DMS114 treated with DMSO at 0.1 percent for 48 hours (cell line): ENCODE results near the gene CCDC32.
"Not testable (repeated sequence)": the region's sequence is repeated elsewhere in the genome, so short reads cannot be mapped to it uniquely, and the experiment has no call there.

ENCODE experiments used
- DNase-seq: peaks from one replicate; lab custom pipeline; 2025; ENCODE audit not compliant: unreplicated experiment; lab: John Stamatoyannopoulos, UW

Gene CCDC32, protein sequence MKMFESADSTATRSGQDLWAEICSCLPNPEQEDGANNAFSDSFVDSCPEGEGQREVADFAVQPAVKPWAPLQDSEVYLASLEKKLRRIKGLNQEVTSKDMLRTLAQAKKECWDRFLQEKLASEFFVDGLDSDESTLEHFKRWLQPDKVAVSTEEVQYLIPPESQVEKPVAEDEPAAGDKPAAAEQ

DNA sequence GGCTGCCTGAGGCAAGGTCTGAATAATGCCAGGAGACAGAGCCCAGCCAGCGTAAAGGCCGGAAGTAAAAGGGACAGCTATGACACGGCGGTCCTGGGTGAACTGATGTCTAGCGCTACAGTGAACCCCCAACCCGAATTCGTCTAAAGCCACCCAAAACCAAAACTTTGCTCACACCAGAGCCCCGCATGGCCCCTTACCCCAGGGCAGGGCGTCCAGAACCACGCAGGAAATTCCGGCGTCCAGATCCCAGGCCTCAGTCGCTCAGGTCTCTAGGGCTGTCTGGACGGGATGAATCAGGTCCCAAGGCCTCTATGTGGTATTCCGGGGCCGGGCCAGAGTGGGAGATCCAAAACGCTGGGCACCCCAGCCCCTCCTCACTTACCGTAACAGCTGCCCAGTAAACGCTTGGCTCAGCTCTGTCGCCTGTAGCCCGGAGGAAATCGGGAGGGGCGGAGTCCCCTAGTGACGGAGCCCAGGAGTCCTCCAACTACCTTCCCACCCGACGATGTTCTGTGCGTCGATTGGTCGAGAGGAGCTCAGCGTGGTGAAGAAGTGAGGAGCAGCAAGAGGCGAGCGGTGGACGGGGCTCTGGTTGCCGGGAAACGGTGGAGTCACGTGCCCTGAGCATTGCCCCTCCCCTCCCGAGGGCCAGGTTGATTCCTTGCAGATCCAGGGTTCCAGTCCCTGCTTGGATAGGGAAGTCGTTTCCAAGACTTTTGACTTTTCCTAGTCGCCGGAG lies at the start of gene CCDC32:
CCDC32 (minus strand) TSS at position 452 of the 742 bp plus-strand sequence. CDS start 2,027 bp downstream, outside the sequence.
- peak; percentile 98 for DNase-seq

DNA sequence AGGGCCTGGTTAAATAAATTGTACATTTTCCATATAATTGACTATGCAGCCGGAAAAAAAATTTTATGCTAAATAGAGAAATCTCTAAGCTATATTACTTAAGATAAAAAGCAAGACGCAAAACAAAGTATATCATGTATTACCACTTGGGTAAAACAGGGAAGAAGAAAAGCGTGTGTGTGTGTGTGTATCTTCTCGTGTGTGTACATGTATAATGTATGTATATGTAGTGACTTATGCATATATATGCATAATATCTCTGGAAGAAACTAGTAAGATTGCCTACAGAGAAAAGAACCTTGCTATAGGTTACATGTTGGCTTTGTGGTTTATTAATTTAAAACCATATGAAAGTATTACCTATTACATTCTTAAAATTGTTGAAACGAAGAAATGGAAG lies 48.2 kb upstream of the CCDC32 start:
- DNase-seq: no peak

DNA sequence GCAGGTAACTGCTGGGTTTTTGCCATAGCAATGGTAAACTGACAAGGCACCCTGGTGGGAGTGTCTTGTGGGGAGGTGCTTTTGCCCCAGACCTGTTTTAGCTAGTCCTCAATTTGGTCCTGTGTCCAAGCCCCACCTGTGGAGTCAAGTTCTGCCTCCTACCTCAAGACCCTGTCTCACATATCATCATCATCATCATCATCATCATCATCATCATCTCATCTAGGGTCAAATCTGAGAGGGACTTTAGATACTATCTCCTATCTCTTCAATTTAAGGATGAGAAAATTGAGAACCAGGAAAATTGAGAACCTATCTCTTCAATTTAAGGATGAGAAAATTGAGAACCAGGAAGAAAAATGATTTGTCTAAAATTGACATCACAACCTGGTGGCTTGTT lies 39.1 kb upstream of the CCDC32 start:
- no peak for DNase-seq

DNA sequence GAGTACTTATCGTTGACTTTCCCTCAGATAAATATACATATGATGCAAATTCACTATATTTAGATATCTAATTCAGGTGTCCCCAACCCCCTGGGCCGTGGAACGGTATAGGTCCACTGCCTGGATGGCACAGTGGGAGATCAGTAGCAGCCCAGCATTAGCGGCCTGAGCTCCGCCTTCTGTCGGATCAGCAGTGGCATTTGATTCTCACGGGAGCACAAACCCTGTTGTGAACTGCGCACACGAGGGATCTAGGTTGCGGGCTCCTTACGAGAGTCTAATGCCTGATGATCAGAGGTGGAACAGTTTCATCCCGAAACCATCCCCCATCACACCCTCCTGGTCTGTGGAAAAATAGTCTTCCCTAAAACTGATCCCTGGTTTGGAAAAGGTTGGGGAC lies 36.1 kb upstream of the CCDC32 start:
- DNase-seq: no peak

DNA sequence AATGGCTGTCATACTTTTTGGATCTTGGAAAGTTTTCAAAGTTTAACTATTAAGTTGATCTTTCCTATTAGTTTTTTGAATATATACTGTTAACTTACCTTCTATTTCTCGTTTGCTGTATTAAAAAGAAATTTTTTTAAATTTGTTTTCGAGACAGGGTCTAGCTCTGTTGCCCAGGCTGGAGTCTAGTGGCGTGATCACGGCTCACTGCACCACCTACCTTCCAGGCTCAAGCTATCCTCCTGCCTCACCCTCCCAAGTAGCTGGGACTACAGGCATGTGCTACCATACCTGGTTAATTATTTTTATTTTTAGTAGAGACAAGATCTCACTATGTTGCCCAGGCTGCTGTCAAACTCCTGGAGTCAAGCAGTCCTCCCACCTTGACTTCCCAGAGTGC lies 33.8 kb upstream of the CCDC32 start:
- DNase-seq: no peak

DNA sequence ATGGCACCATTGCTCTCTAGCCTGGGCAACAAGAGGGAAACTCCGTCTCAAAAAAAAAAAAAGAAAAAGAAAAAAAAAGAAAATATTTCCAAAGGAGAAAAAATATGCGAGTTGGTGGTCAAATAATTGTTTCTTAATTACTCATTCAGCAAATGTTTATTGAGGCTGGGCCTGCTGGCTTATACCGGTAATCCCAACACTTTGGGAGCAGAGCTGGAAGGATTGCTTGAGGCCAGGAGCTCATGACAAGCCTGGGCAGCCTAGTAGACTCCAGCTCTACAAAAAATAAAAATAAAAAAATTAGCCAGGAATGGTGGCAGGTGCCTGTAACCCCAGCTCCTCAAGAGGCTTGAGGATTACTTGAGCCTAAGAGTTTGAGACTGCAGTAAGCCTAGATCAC lies 33.3 kb upstream of the CCDC32 start:
- DNase-seq: no peak

DNA sequence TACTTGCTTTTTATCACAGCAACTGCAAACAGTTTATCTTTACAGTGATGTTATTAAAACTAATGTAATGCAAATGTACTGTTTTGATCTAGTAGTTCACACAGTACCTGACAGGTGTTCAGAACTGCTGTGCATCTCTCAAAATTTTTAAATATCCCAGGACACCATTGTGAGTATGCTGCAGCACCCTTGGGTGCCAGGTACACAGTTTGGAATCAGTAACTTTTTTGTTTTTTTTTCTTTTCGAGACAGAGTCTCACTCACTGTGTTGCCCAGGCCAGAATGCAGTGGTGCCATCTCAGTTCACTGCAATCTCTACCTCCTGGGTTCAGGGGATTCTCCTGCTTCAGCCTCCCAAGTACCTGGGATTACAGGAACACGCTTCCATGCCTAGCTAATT lies 32.2 kb upstream of the CCDC32 start:
- DNase-seq: no peak

DNA sequence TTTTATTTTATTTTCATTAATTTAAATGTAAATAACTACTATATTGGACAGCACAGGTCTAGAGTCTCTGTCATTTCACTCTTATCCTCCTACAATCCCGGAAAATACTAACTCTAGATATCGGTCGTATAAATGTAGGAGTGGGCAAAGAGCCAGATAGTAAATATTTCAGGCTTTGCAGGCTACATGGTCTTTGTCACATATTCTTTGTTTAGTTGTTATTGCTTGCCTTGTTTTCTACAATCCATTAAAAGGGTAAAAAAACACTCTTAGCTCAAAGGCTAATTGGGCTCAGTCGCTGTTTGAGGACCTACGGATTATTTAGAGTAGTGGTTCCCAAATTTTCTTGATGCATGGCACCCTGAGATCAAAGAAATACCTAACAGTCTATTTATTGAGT lies 30.9 kb upstream of the CCDC32 start:
- no peak for DNase-seq

DNA sequence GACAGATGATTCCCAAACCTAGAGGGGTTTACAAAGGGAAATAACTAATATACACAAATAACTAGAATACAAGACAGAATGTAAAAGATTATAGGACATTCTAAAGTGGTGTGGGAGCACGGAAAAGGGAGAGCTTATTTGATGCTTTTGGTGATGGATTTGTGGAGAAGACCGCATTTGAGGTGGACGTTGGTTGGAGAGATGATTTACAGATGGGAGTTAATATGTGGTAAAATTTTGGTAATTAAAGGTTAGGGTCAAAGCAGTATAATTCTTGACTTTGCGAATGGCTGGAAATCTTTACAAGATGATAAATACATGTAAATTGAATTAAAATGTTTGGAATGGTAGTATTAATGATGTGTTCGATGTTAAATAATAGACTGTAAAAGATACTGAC lies 30.4 kb upstream of the CCDC32 start:
- no peak for DNase-seq

DNA sequence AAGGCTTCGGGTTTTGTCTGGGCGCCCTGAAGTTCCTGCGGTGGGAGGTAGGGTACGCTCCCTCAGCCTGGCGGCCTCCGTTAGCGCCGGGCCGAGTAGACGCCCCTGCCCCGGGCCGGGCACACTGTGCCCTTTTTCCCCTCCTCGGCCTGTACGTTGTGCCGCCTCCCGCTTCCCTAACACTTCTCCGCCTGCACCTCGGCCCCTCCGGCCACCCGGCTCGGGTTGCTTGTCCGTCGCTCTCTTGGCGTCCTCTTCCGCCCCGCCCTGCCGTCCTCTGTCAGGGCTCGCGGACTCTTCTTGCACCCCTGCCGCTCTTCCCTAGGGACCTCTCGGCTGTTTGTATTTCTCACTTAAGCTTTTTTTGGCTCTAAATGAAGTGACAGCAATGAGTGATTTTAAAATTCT lies 29.6 kb upstream of the CCDC32 start:
- DNase-seq: peak; percentile 67

DNA sequence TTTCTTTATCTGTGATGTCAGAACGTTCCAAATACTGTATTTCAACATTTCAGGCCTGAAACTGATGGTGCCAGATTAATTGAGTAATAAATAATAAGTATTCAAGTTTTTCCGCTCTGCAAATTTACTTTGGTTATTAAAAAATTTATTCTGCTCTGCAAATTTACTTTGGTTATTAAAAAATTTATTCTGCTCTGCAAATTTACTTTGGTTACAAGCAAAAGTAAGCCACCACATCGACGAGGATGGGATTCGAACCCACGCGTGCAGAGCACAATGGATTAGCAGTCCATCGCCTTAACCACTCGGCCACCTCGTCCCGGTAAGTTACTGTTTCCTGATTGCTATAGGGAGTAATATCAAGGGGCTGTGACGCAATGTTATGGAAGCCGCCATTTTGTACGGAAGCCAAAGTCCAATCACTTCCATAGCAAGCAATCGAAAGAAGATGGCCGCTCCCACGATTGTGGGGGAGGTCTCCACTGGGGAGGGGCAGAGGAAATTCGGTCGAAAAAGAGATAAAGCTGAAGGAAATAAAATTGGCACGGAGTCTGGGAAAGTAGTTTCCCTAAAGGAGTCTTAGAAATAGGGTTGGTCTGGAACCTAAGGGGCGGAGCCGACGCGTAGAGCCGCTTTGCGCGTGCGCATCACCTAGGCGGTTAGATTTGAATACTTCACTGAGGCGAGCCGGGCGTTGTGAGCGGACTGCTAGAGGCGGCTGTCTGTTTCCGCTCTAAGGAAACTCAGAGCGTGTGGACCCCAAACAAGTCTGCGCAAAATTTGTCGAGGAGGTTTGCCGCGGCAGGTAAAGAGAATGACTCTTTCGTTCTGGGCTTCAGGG lies 29.0 kb upstream of the CCDC32 start, which contains the start of gene KNL1:
KNL1 (plus strand) TSS at position 662 of the 841 bp plus-strand sequence. CDS start 8,683 bp downstream, outside the sequence.
- peak; percentile 91 for DNase-seq

DNA sequence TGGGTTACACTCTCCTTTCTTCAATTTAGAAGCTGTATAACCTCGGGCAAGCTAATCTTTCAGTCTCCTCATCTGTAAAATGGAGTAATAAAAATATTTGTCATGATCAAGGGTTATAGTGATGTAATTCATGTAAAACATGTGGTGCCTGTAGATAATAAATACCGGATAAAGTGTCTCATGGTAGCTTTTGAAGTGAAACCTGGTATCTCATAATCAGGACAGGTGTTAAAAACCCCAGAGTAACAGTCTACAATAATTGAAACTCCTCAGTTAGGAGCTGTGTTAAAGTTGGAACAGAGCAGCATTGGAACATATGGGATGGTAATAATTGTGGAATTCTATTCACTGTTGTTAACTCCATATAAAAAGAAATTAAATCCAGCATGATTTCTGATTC lies 28.3 kb upstream of the CCDC32 start:
- DNase-seq: no peak

DNA sequence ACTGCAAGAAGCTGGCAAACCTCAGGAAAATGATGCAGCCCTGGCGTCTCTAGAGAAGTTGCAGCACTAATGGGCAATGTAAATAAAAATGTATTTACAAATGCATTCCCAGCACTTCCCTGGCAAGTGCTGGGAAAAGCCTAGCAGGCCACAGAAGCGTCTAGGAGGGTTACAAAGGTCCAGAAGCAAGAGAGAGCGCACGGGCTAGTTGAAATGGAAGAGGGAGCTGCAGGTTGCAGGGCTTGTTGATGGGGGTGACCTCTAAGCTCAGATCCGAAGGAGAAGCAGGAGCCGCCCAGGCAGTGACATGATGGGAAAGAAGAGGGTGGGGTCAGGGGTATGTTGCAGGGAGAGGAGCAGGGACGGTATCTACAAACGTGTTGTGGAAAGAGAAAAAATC lies 26.5 kb upstream of the CCDC32 start:
- no peak for DNase-seq

DNA sequence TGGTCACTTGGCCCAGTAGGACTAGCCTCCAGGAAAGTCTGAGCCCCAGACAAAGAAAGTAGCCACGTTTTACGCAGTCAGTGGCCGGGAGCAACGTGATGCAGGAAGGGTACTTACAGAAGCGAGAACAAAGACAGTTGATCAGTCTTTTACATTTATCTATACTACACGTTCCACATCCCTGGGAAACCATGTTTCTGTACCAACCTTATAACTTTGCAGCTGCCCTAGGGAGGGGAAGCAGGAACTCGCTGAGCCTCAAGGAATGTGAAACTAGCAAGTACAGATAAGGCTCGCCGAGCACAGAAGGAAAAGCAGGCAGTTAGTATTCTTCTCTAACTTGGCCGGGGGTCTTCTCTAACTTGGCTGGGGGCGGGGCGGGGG lies 25.8 kb upstream of the CCDC32 start:
- no peak for DNase-seq

DNA sequence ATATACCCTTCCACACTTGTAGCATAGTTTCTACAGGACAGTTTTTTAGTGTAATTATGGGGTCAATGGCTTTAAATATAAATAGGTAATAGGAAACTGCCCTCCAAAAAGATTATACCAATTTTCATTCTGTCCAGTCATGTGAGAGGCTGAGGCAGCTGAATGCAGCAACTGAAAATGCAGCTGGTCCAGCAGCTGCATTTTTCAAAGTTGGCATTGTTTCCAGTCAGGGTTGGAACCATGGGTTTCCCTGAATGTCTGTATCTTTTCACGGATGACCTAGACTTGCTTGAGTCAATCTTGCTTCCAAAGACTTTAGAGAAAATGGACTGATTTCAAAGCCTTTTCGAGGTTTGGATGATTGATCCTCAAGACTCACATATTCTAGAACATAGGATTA lies 19.3 kb upstream of the CCDC32 start:
- no peak for DNase-seq

DNA sequence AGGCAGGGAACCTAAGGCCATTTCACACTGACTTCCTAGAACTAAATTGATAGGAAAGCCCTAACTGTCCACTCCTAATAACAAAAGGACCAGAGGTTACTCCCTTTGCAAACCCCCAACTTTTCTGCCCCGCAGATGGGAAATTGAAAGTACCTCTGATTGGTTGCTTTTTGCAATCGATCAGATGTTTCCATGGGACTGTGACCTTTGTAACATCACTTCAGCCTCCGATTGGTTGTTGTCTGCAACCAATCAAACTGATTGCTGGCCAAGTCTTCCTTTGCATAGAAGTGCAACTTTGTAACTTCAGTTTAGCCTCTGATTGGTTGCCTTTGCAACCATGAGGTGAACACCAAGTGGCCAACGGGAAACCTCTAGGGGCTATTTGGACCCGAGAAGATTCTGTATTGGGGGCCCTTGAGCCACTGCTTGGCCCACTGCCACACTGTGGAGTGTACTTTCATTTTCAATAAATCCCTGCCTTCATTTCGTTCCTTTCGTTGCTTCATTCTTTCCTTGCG lies 17.9 kb upstream of the CCDC32 start:
- DNase-seq: peak; percentile 61

DNA sequence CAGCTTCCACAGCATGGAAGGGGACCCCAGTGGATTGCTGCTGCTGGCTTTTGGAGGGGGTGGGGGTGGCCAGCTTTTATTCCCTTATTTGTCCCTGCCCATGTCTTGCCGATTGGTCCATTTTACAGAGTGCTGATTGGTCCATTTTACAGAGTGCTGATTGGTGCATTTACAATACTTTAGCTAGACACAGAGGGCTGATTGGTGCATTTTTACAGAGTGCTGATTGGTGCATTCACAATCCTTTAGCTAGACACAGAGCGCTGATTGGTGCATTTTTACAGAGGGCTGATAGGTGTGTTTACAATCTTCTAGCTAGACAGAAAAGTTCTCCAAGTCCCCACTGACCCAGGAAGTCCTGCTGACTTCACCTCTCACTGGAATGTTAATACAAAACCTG lies 17.0 kb upstream of the CCDC32 start:
- DNase-seq: not testable (repeated sequence)

DNA sequence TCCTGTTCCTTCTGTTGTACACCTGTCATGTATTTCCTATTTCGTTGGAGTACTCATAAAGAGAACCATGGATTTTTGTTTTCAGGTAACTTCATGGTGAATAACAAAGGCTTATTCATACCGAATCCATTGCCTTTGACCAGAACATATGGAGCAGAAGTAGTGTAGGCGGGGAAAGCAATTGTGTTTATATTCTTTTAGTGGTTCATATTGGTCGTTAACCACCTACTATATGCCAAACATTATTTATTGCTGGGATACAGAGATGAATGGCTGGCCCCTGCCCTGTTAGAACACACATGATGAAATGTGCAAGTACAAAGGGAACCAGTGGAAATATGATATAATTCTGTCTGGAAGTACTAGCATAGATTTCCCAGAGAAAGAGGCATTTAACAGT lies 14.1 kb upstream of the CCDC32 start:
- DNase-seq: no peak

DNA sequence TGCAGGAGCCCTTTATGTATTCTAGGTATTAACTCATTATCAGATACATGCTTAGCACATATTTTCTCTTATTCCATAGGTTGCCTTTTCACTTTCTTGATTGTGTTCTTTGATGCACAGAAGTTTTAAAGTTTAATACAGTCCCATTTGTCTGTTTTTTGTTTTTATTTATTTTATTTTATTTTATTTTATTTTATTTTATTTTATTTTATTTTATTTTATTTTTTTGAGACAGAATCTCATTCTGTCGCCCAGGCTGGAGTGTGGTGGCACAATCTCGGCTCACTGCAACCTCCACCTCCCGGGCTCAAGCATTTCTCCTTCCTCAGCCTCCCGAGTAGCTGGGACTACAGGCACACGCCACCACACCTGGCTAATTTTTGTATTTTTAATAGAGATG lies 12.1 kb upstream of the CCDC32 start:
- DNase-seq: not testable (repeated sequence)

DNA sequence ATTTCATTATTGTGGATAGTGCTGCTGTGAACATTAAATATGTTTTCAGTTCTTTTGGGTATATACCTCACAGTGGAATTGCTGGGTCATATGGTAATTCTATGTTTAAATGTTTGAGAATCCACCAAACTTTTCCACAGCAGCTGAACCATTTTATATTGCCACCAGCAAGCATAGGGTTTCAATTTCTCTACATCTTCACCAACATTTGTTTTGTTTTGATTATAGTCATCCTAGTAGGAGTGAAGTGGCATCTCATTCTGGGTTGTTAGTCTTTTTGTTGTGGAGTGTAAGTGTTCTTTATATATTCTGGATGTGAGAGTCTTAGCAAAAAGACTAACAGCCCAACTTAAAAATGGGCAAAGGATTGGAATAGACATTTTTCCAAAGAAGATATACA lies 10.3 kb upstream of the CCDC32 start:
- DNase-seq: no peak

DNA sequence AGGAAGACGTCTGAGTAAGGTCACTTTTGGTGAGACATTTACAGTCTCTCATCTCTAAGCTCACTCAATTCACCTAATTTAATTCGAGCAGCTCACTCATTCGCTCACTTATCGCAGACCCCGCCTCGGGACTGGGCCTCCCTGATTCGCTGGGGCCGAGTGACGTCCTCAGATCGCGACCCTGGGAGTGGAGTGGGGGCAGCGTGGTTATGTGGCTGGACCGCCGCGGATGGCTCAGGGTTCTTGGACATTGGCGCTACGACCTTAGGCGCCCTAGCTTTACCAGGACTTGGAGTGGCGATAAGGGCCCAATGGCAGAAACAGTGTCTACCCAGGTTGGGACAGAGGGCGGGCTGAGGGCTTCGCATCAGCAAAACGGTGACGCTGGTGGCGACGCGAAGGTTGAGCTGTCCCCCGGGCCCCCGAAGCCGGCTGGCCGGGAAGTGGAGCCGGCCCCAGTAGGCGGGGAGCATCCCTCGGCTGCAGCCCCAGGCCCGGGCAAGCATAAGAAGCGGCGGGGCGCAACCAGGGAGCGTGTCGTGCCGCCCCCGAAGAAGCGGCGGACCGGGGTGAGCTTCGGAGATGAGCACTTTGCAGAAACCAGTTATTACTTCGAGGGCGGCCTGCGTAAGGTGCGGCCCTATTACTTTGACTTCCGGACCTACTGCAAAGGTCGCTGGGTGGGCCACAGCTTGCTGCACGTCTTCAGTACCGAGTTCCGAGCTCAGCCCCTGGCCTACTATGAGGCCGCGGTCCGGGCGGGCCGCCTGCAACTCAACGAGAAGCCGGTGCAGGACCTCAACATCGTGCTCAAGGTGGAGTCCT lies 4.5 kb upstream of the CCDC32 start, which contains the start of gene RPUSD2:
RPUSD2 (plus strand) TSS at position 171 of the 825 bp plus-strand sequence; CDS start at position 210, 39 bp downstream.
- peak; percentile 80 for DNase-seq
